GM23338 (cell line): ENCODE measurements around the gene VILL. TPM values are rescaled to one million over a fixed set of nuclear protein-coding genes. Genes with fewer than 3 reads are reported as not detected.

Experiments
- ATAC-seq: fragments of 200-7000 bp; cut with Tn5 transposase; 3 replicates; pipeline ENCODE4 v1.9.1; 2020
- DNase-seq: peaks from one replicate; pipeline ENCODE4 v3.0.0-alpha.2; 2015; ENCODE audit warnings: low spot score
- H2AFZ ChIP-seq: fragments of 200-600 bp; sonication (generic); 2 replicates; pipeline ENCODE4 v1.8.0; 2016; ENCODE audit warnings: antibody characterized with exemption, mild to moderate bottlenecking, moderate library complexity
- H3F3A ChIP-seq: fragments of 200-600 bp; sonication (generic); replicated peaks from 2 replicates; pipeline ENCODE4 v1.8.0; 2017; ENCODE audit warnings: antibody characterized with exemption, mixed run types, low read depth
- H3K27ac ChIP-seq: fragments of 200-600 bp; sonication (generic); 2 replicates; pipeline ENCODE4 v1.6.1; 2016; ENCODE audit warnings: low read depth
- H3K27me3 ChIP-seq: fragments of 200-600 bp; sonication (generic); 2 replicates; pipeline ENCODE4 v1.8.0; 2016; ENCODE audit warnings: mild to moderate bottlenecking, mixed run types, moderate library complexity; ENCODE audit not compliant: insufficient read depth
- H3K36me3 ChIP-seq: fragments of 200-600 bp; sonication (generic); 2 replicates; pipeline ENCODE4 v1.8.0; 2016; ENCODE audit warnings: mild to moderate bottlenecking; ENCODE audit not compliant: insufficient read depth
- H3K4me1 ChIP-seq: fragments of 200-600 bp; sonication (generic); 2 replicates; pipeline ENCODE4 v1.8.0; 2016; ENCODE audit warnings: mild to moderate bottlenecking, moderate library complexity; ENCODE audit not compliant: insufficient read depth
- H3K4me2 ChIP-seq: fragments of 200-600 bp; sonication (generic); 2 replicates; pipeline ENCODE4 v1.7.1; 2017; ENCODE audit warnings: mixed run types
- H3K4me3 ChIP-seq: fragments of 200-600 bp; sonication (generic); 2 replicates; pipeline ENCODE4 v1.6.1; 2016; ENCODE audit warnings: mixed run types
- H3K79me2 ChIP-seq: fragments of 200-600 bp; sonication (generic); replicated peaks from 2 replicates; pipeline ENCODE4 v1.8.0; 2017; ENCODE audit warnings: mild to moderate bottlenecking; ENCODE audit not compliant: insufficient read depth
- H3K9me2 ChIP-seq: fragments of 200-600 bp; sonication (generic); 2 replicates; pipeline ENCODE4 v1.8.0; 2017; ENCODE audit not compliant: insufficient read depth
- H4K20me1 ChIP-seq: fragments of 200-600 bp; sonication (generic); replicated peaks from 2 replicates; pipeline ENCODE4 v1.8.0; 2017; ENCODE audit warnings: mild to moderate bottlenecking; ENCODE audit not compliant: insufficient read depth
- H3K27ac Mint-ChIP-seq: 2 replicates; pipeline ENCODE4 v1.8.0; 2020; ENCODE audit warnings: inconsistent platforms, mild to moderate bottlenecking, moderate library complexity, mixed read lengths
- H3K27me3 Mint-ChIP-seq: 3 replicates; pipeline ENCODE4 v1.8.0; 2022; ENCODE audit warnings: low read depth, mild to moderate bottlenecking, moderate library complexity, mixed read lengths, inconsistent platforms; ENCODE audit not compliant: insufficient read depth, poor library complexity
- H3K36me3 Mint-ChIP-seq: 3 replicates; pipeline ENCODE4 v1.8.0; 2021; ENCODE audit warnings: low read depth, mild to moderate bottlenecking, inconsistent platforms, moderate library complexity, mixed read lengths
- H3K4me1 Mint-ChIP-seq: 3 replicates; pipeline ENCODE4 v1.8.0; 2020; ENCODE audit warnings: mild to moderate bottlenecking, inconsistent platforms, mixed read lengths
- H3K4me3 Mint-ChIP-seq: 3 replicates; pipeline ENCODE4 v1.8.0; 2021; ENCODE audit warnings: moderate library complexity, mild to moderate bottlenecking, inconsistent platforms, mixed read lengths
- H3K9me3 Mint-ChIP-seq: 3 replicates; pipeline ENCODE4 v1.8.0; 2020; ENCODE audit warnings: moderate library complexity, mild to moderate bottlenecking, inconsistent platforms, mixed read lengths
- CREB1 ChIP-seq: fragments of 250-450 bp; sonication (Bioruptor Pico); IDR thresholded peaks from 2 replicates; pipeline ENCODE4 v1.5.0; 2020; ENCODE audit warnings: low read depth, mild to moderate bottlenecking, moderate library complexity
- EZH2 ChIP-seq: fragments of 200-600 bp; sonication (generic); IDR thresholded peaks from one replicate; pipeline ENCODE4 v1.8.0; 2017; ENCODE audit warnings: antibody characterized with exemption, mild to moderate bottlenecking, low read depth; ENCODE audit not compliant: unreplicated experiment
- JUNB ChIP-seq: IDR thresholded peaks from one replicate; pipeline ENCODE4 v1.6.1; 2016; ENCODE audit warnings: antibody characterized with exemption; ENCODE audit not compliant: unreplicated experiment
- NANOG ChIP-seq: IDR thresholded peaks from 2 replicates; pipeline ENCODE4 v1.6.1; 2016; ENCODE audit warnings: antibody characterized with exemption, borderline replicate concordance
- STAT1 ChIP-seq: IDR thresholded peaks from one replicate; pipeline ENCODE4 v1.6.1; 2016; ENCODE audit warnings: antibody characterized with exemption; ENCODE audit not compliant: unreplicated experiment
- ZNF114 ChIP-seq: fragments of 250-450 bp; sonication (Bioruptor Pico); IDR thresholded peaks from 2 replicates; pipeline ENCODE4 v1.5.0; 2020; ENCODE audit warnings: mild to moderate bottlenecking, moderate library complexity
- polyA plus RNA-seq: library from polyadenylated mRNA; unstranded; fragments of >200 nt; fragmentation: Nextera tagmentation; extraction: Ambion mirVana; gene quantifications from 2 replicates; pipeline ENCODE4 v1.2.1, GENCODE V29; 2016
- total RNA-seq: library from RNA; depleted of rRNA; stranded (reverse); fragments of >200 nt; shearing (Covaris generic); gene quantifications from 2 replicates; pipeline ENCODE4 v1.2.3, GENCODE V29; 2014
- TF ChIP-seq, protein P1 (sequence below): fragments of 250-450 bp; sonication (Bioruptor Pico); IDR thresholded peaks from 2 replicates; pipeline ENCODE4 v1.5.0; 2020; ENCODE audit warnings: mild to moderate bottlenecking, moderate library complexity
- TF ChIP-seq, protein P2 (sequence below): IDR thresholded peaks from 2 replicates; pipeline ENCODE4 v1.6.1; 2016; ENCODE audit warnings: antibody characterized with exemption

The VILL gene
- total and polyA plus RNA-seq, 2 experiments from 2014 or later: 2.7 to 9.8 TPM

DNA sequence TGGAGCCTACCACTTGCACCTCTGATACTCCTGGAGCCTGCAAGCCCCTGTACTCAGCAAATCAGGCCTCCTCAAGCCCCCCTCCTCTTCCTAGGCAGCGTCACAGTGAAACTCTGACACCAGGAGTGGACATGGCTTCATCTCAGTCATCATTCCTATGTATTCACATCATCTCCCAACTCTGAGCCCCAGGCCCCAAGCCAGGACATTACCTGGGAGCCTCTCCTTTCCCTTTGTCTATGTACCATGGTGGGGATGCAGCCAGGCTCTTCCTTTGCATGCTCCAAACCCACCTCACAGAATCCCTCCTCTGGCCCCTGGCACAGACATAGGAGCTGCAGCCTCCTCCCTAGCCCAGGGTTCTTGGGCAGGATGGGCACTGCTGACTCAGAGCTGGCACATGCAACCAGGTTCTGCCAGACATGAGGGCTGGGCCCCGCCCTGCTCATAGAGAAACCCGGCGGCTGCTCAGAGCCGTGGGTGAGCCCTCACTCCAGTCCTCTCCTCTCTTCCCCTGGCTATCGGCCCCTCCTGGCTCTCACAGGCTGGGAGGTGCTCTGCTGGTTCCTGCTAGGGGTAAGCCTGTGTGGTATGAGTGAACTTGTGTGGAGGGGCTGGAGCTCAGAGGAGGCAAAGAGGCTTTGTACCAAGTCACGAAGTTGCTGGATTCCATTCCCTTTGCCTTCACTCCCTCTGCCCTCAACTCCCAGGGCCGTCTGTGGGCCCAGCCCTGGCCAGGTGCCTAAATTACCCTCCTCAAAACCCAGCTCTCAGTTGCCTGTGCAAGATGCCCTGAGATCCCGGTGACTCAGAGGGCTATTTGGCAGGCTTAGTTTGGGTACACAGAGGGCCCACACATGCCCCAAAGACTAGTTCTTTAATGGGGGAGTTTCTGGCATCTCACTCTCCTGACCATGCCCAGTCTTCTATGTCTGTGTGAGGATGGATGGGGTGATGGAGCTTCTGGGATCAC, 40.7 kb downstream of the VILL start (continued):
- TF ChIP-seq, protein P1, sequence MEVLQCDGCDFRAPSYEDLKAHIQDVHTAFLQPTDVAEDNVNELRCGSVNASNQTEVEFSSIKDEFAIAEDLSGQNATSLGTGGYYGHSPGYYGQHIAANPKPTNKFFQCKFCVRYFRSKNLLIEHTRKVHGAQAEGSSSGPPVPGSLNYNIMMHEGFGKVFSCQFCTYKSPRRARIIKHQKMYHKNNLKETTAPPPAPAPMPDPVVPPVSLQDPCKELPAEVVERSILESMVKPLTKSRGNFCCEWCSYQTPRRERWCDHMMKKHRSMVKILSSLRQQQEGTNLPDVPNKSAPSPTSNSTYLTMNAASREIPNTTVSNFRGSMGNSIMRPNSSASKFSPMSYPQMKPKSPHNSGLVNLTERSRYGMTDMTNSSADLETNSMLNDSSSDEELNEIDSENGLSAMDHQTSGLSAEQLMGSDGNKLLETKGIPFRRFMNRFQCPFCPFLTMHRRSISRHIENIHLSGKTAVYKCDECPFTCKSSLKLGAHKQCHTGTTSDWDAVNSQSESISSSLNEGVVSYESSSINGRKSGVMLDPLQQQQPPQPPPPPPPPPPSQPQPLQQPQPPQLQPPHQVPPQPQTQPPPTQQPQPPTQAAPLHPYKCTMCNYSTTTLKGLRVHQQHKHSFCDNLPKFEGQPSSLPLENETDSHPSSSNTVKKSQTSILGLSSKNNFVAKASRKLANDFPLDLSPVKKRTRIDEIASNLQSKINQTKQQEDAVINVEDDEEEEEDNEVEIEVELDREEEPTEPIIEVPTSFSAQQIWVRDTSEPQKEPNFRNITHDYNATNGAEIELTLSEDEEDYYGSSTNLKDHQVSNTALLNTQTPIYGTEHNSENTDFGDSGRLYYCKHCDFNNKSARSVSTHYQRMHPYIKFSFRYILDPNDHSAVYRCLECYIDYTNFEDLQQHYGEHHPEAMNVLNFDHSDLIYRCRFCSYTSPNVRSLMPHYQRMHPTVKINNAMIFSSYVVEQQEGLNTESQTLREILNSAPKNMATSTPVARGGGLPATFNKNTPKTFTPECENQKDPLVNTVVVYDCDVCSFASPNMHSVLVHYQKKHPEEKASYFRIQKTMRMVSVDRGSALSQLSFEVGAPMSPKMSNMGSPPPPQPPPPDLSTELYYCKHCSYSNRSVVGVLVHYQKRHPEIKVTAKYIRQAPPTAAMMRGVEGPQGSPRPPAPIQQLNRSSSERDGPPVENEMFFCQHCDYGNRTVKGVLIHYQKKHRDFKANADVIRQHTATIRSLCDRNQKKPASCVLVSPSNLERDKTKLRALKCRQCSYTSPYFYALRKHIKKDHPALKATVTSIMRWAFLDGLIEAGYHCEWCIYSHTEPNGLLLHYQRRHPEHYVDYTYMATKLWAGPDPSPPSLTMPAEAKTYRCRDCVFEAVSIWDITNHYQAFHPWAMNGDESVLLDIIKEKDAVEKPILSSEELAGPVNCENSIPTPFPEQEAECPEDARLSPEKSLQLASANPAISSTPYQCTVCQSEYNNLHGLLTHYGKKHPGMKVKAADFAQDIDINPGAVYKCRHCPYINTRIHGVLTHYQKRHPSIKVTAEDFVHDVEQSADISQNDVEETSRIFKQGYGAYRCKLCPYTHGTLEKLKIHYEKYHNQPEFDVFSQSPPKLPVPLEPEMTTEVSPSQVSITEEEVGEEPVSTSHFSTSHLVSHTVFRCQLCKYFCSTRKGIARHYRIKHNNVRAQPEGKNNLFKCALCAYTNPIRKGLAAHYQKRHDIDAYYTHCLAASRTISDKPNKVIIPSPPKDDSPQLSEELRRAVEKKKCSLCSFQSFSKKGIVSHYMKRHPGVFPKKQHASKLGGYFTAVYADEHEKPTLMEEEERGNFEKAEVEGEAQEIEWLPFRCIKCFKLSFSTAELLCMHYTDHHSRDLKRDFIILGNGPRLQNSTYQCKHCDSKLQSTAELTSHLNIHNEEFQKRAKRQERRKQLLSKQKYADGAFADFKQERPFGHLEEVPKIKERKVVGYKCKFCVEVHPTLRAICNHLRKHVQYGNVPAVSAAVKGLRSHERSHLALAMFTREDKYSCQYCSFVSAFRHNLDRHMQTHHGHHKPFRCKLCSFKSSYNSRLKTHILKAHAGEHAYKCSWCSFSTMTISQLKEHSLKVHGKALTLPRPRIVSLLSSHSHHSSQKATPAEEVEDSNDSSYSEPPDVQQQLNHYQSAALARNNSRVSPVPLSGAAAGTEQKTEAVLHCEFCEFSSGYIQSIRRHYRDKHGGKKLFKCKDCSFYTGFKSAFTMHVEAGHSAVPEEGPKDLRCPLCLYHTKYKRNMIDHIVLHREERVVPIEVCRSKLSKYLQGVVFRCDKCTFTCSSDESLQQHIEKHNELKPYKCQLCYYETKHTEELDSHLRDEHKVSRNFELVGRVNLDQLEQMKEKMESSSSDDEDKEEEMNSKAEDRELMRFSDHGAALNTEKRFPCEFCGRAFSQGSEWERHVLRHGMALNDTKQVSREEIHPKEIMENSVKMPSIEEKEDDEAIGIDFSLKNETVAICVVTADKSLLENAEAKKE (CRISPR knock-in tag): no peak
- TF ChIP-seq EZH2 (no peak), NANOG (no peak), ZNF114 (CRISPR knock-in tag) (no peak), STAT1 (no peak)
- TF ChIP-seq, protein P2, sequence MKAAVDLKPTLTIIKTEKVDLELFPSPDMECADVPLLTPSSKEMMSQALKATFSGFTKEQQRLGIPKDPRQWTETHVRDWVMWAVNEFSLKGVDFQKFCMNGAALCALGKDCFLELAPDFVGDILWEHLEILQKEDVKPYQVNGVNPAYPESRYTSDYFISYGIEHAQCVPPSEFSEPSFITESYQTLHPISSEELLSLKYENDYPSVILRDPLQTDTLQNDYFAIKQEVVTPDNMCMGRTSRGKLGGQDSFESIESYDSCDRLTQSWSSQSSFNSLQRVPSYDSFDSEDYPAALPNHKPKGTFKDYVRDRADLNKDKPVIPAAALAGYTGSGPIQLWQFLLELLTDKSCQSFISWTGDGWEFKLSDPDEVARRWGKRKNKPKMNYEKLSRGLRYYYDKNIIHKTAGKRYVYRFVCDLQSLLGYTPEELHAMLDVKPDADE: no peak

DNA sequence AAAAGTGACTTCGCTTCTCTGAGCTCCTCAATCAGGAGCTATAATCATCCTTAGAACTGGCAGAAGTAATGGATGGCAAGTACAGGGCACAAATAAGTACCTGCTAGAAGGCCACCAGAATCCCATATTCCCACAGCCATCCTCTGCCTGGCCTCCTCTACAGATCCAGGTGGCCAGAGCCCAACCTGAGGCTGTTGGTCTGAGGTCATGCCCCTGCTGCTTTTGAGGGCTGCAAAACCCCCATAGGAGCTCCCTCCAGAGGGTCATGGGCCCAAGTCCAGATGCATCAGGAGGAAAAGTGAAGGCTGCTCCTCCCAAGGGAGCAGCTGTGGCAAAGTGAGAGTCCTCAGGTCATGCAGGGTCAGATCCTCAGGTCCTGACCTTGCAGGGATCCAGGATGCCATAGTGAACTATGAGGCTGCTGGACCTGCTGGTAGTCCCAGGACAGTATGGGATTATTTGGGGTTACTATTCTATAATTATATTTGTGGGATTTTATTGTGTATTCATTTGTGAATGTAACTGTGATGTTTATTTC, 41.8 kb downstream of the VILL start:
- Mint-ChIP-seq H3K9me3 (no peaks in the 10 kb centered on the region; the same call in 2 of the 3 replicates), H3K27ac (no peak overlapping the region), H3K27me3 (peaks cover 34% of the 10 kb centered on the region), H3K4me1 (peaks cover 15% of the 10 kb centered on the region), H3K4me3 (no peak overlapping the region), H3K36me3 (no peaks in the 10 kb centered on the region)
- Histone ChIP-seq H3K36me3 (no peaks in the 10 kb centered on the region), H3K79me2 (no peaks in the 10 kb centered on the region), H3K27me3 (peaks cover 43% of the 10 kb centered on the region), H3K27ac (no peak overlapping the region), H3K4me2 (no peak overlapping the region), H2AFZ (no peak overlapping the region), H3K9me2 (no peaks in the 10 kb centered on the region), H3F3A (no peaks in the 10 kb centered on the region), H3K4me1 (peaks cover 6% of the 10 kb centered on the region), H3K4me3 (no peak overlapping the region), H4K20me1 (no peaks in the 10 kb centered on the region; the same call in 1 of the 2 replicates)
- no peak for ATAC-seq
- DNase-seq: no peak
- TF ChIP-seq STAT1 (no peak), CREB1 (CRISPR knock-in tag) (no peak), JUNB (no peak)
